Activated effector memory CD4-positive, alpha-beta T cell treated with Interleukin-2 at 50 U/mL for 16 hours (primary cell): ENCODE results near the gene CD83.

Experiments used
- DNase-seq: peaks from one replicate; pipeline ENCODE4 v3.0.0-alpha.2; 2020

CD83 gene

GRCh38 chr6:14092838-14093789, 24.5 kb upstream of the CD83 start:
- no peak for DNase-seq

- DNase-seq: no peak
Measured at GRCh38 chr6:14094721-14095120, 22.9 kb upstream of the CD83 start.

- DNase-seq: no peak
Measured at GRCh38 chr6:14095437-14095836, 22.1 kb upstream of the CD83 start.

- DNase-seq: no peak
Measured at GRCh38 chr6:14100138-14100537, 17.4 kb upstream of the CD83 start.

GRCh38 chr6:14100966-14101365, 16.6 kb upstream of the CD83 start:
- DNase-seq: no peak

GRCh38 chr6:14102383-14102782, 15.2 kb upstream of the CD83 start:
- DNase-seq: no peak

GRCh38 chr6:14105547-14105946, 12.0 kb upstream of the CD83 start:
- DNase-seq: no peak

- no peak for DNase-seq
Measured at GRCh38 chr6:14107000-14107399, 10.6 kb upstream of the CD83 start.

GRCh38 chr6:14107711-14108494, 9.7 kb upstream of the CD83 start:
- no peak for DNase-seq

GRCh38 chr6:14108571-14109410, 8.8 kb upstream of the CD83 start:
- DNase-seq: no peak

- DNase-seq: no peak
Measured at GRCh38 chr6:14109411-14109826, 8.2 kb upstream of the CD83 start.

- no peak for DNase-seq
Measured at GRCh38 chr6:14110001-14110818, 7.4 kb upstream of the CD83 start.

- DNase-seq: no peak
Measured at GRCh38 chr6:14113976-14114375, 3.6 kb upstream of the CD83 start.

- no peak for DNase-seq
Measured at GRCh38 chr6:14118091-14118439, 493 bp downstream of the CD83 start.

- DNase-seq: no peak
Measured at GRCh38 chr6:14118446-14118845, 874 bp downstream of the CD83 start.

GRCh38 chr6:14119784-14120183, 2.2 kb downstream of the CD83 start:
- no peak for DNase-seq

GRCh38 chr6:14120546-14120945, 3.0 kb downstream of the CD83 start:
- no peak for DNase-seq

- DNase-seq: no peak
Measured at GRCh38 chr6:14121936-14122344, 4.4 kb downstream of the CD83 start.

GRCh38 chr6:14123386-14124111, 6.0 kb downstream of the CD83 start:
- DNase-seq: no peak

- no peak for DNase-seq
Measured at GRCh38 chr6:14125346-14125745, 7.8 kb downstream of the CD83 start.

- no peak for DNase-seq
Measured at GRCh38 chr6:14126191-14126590, 8.6 kb downstream of the CD83 start.

GRCh38 chr6:14127611-14128010, 10.0 kb downstream of the CD83 start:
- DNase-seq: no peak
